ENCODE data around the gene GALNT10. TPM values are rescaled to one million over a fixed set of nuclear protein-coding genes. Genes with fewer than 3 reads are reported as not detected.

The GALNT10 gene
- total RNA-seq, 1 donor from 2014 or later: 30.2 TPM

DNA sequence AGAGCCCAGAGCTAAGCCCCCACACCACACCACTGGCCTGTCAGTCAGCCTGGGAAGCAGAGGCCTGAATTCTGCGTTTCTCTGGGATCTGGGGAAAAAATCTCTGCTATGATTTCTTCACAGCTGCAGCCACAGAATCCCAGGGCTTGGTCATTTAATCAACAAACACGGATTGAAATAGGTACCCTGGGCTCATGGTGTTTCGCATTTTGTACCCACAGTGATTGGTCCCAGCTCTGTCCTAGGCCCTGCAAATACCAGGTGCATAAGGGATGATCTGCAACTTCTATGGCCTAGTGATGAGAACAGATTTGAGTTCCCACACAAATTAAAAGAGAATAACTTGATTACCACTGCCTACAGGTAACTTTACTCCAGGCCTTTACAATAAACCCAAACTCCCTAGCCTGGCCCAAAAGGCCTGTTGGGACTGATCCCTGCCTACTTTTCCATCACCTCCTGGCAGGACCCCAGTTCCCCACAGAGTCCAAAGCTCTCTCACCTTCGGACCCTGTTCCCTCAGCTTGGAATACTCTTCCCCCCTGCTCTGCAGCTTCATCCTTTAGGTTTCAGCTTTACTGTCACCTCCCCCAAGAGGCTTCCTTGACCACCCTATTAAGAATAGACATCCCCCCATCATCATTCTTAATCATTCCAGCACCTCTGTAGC is 240.6 kb downstream of the GALNT10 start:
- no peak for DNase-seq (ENCODE audit: low read depth in 2 of 2)

DNA sequence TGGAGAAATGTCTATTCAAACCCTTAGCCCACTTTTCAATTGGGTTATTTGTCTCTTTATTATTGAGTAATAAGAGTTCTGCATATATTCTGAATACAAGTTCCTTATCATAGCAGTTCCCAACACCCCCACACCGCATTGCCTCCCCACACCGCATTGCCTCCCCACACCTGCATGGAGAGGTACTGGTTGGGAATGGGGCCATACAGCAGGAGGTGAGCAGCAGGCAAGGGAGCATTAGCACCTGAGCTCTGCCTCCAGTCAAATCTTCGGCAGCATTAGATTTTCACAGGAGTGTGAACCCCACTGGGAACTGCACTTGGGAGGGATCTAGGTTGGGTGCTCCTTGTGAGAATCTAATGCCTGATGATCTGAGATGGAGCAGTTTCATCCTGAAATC is 244.7 kb downstream of the GALNT10 start:
- DNase-seq (ENCODE audit: low read depth in 2 of 2): no peak

DNA sequence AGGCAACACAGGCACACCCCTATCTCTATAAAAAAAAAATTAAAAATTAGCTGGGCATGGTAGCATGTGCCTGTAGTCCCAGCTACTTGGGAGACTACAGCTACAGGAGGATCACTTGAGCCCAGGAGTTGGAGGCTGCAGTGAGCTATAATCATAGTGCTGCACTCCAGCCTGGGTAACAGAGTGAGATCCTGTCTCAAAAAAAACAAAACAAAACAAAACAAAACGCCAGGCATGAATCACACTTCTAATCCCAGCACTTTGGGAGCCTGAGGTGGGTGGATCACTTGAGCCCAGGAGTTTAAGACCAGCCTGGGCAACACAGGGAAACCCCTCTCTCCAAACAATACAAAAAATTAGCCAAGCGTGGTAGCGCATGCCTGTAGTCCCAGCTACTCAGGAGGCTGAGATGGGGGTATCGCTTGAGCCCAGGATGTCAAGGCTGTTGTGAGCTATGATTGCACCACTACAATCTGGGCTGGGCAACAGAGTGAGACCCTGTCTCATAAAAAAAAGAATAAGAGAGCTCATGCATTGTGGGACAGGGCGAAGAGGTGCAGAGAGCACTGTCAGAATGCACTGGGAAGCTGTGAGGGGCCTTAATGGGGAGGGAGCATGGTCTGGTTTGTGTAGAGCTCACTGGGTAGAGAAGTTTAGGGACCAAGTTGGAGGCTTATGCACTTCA is 246.9 kb downstream of the GALNT10 start:
- DNase-seq (ENCODE audit: low read depth in 2 of 2): no peak

DNA sequence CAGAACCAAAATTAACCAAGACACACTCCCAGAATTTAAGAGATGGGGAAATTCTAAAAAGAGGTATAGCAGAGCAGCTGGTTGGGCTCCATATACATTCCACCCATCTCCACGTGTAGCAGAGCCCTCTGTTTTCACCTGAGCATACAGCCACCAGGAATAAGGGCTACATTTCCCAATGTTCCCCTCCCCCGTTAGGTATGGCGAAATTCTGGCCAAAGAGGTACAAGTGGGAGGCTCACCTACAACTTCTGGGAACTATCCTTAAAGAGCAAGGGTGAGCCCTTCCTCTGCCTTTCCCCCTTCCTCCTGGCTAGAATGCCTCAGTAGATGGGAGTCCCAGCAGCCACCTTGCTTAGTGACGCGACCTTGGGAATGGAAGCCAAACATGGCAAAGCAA is 250.0 kb downstream of the GALNT10 start:
- DNase-seq (ENCODE audit: low read depth in 2 of 2): no peak

DNA sequence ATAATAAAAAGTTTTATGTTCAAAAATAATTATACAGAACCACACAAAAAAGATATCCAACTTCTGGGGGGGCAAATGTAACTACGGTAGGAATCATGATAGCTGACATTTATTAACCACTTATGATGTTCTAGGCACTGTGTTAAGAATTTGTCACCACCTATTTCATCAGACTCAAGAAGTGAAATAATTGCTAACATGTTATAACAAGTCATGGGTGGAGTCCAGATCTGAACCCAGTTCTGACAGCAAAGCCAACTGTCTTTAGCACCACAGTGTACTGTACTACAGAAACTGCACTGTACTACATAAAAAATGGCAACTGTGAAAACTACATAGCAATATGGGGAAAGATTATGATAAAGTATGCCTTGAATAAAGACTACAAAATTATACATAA is 252.3 kb downstream of the GALNT10 start:
- DNase-seq (ENCODE audit: low read depth in 2 of 2): no peak

DNA sequence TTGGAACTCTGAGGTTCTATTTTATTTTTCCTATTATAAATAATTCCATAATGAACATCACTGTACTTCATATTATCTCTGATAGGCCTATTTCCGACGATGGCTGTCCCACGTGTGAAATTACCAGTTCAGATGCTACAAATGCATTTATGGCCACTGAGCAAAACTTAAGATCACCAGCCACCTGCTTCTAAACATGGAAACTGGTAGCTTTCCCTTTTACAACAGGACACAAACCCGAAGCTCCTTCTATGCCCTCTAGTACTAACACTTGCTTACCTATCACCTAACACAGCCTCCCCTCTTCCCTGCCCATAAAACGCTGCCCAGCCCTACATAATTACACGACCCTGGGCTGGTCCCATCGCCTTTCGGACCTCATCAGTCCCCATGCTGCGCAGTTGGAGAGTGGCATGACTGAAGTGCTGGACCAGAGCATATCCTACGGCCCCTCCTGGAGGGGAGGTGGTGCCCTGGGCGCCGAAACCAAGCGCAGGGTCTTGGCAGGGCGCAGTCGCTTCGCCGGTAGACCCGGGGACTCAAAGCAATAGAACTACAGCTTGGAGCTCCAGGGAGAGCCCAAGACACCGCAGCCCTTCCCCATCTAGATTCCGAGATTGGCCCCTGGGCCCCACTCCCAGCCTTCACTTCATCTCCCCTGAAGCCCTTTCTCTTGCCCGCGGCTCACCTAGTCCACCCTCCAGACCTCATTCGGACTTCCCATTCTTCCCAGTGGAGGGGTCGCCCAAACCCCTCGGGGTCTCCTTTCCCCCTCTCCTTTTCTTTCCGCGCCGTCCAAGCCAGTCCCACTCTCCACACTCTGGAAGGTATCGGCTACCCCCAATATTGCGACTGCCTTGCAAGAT is 254.3 kb downstream of the GALNT10 start:
- peak; percentile 24 to 28 for DNase-seq (ENCODE audit: low read depth in 2 of 2)

DNA sequence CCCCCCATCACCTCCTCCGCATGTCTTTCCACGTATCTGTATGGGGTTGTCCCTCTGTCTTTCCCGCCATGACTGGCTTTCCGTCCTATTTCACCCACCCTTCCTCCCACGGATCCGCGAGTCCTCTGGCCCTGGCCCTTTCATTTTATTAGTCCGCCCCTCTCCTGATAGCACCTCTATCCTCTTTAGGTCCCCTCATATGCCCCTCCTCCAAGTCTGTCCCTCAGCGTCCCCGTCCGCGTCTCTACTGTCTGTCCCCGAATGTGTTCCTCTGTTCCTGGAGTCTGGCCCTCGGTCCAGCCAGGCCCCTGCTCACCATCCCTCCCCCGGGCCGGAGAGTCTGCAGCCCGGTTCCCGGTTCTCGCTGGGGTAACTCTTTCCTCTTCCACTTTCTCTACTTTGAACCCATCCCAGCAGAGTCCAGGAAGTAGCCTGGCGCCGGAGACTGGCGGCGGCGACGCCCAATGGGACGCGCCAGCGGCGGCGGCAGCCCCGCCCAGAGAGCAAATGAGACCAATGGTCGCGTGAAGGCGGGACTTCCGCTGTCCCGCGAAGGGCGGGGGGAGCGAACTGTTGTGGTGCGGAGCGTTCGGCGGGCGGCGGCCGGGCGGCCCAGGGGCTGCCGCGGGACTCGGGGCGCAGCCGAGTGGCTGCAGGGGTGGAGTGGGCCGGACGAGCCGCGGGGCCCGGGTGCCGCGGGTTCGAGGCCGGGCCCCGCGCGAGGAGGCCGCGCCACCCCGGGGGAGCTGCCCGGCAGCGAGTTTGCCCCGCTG is 255.1 kb downstream of the GALNT10 start, which contains the start of gene SAP30L:
SAP30L (plus strand) TSS at position 576 of the 773 bp plus-strand sequence. CDS start 608 bp downstream, outside the sequence.
- DNase-seq (ENCODE audit: low read depth in 2 of 2): peak; percentile 94

DNA sequence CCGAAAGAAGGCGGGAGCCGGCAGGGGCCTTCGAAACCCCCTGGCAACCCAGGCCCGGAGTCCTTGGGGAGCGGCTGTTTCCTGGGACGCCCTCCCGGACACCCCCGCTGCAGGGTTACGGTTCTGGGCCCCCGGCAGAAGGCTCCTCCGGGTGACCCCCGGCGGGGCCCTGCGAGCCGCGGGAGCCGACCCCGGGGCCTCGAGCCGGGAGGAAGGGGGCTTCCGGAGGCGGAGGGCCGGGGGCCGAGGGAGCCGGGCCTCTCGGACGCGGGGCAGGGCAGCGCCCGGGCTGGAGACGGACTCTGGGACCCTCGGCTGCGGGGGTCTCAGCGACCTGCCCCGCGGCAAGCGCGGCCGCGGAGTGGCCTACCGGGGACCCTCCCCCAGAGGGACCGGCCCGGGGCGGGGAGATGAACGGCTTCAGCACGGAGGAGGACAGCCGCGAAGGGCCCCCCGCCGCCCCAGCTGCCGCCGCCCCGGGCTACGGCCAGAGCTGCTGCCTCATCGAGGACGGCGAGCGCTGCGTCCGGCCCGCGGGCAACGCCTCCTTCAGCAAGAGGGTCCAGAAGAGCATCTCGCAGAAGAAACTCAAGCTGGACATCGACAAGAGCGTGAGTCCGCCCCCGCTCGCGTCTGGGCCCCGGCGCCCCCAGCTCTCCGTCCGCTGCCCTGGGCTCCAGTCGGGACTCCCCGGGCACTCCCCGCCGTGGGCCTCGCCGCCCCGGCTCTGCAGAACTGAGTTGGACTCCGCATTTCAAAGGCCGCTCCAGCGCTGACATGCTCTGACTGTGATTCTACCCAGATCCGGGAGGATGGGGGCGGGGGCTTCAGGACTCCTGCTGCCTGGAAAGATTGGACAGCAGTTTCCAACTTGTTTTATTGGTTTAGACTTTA is 255.9 kb downstream of the GALNT10 start:
- peak; percentile 75 to 78 for DNase-seq (ENCODE audit: low read depth in 2 of 2)

DNA sequence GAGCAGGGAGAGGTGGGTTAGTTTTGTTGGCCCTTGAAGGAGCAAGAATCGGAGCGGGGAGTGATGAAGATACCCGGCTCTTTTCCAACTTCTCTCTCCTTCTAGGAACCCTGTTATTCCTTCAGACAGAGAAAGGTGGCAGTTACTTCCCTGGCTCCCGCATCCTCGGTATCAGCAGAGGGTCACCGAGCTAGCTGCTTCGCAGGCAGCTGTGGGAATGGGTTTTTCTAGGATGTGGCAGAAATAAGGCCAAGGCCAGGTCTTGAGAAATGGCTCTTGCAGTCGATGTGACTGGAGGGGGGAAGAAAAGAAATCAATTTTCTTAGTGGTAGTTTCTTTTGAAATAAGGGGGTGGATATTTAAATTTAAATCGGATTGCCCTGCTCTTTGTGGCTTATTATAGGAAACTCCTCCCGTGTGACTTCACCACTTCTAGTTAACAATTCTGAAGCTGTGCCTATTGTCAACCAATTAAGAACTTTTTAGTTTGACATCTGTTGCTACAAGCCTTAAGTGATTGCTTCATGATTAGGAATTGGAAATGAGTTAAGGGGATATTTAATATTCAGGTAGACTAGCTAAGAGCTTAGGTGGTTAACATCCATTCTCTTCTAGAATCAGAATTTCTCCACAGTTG is 256.7 kb downstream of the GALNT10 start:
- no peak for DNase-seq (ENCODE audit: low read depth in 2 of 2)

DNA sequence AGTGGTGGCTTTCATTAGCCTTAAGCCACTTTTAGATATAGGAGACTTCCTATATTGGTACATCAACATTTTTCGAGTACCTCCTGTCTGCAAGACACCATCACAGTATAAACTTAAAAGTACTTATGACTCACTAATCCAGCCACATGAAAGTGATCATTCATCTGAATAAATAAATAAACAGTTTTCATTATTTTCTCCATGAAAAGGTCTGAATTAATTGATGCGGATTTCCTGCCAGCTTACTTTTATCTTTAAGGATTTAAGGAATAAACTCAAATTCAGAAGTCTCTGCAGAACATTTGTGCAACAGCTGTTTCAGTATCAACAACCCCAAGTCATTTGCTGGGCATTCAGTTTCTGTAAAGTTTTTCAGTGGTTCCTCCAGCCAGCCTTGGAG is 259.3 kb downstream of the GALNT10 start:
- DNase-seq (ENCODE audit: low read depth in 2 of 2): no peak

DNA sequence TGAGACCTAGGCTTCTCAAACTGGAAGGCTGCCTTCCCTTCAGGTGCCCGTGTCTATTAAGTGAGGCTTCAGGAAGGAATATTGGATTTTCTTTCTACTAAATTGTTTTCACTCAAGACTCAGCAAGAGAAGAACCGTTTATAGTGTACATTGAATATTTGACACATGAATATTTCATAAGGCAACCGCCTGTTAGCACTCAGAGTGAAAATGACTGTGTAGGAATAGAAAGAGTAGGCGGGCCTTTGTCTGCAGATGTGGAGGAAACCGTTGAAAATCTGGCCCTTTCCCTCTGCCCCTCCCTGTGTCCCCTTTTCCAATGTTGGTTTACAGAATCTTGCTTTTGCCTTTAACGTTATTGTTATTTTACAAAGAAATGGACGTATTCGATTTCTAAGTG is 261.4 kb downstream of the GALNT10 start:
- DNase-seq (ENCODE audit: low read depth in 2 of 2): no peak

DNA sequence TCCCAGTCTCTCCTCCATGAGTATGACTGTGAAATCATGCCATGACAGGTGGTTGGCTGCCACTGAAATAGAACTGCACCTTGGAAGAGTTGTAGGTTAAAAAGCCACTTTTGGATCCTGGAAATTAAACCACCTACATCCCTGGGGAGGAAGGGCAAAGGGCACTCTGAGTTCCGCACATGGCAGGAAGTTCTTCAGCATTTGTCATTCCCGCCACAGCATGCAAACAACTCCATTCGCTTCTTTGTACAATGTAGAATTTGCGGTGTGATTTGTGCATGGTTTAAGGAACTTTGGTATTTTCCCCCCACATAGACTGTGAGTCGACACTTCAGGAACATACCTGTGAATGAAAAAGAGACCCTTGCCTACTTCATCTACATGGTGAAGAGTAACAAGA is 265.1 kb downstream of the GALNT10 start:
- DNase-seq (ENCODE audit: low read depth in 2 of 2): no peak

DNA sequence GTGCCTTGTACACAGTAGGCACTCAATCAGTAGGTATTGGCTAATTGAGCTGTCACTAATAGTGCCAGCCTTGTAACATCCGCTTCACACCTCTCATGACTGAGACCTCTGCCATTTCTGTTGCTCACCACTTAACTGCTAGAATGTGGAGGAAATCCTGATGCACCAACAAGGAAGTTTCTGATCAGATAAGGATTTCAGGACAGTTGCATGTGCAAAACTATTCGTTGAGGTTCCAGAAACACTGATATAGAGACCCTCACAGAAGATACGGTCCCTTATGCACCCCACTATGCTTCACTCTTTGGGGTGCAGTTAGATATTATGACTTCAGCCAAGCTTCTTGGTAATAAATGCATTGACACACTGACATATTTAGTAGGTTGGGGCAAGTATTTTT is 266.0 kb downstream of the GALNT10 start:
- no peak for DNase-seq (ENCODE audit: low read depth in 2 of 2)

DNA sequence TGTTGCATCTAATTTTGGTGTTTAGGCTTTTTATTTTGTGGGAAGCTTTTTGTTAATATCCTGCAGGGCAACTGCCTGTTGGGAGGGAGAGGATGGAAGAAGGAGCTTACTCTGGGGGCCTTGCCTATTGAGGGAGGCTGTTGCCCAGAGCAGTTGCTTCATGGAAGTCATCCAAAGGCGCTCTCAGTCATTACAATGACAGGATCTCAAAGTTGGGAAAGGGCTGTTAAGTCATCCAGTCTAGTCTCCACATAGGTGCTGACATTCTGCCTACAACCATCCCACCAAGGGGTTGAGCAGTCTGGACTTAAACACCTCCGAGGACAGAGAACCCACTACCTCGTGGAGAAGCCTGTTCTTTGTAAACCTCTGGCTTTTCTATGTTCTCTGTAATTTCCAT is 268.5 kb downstream of the GALNT10 start:
- no peak for DNase-seq (ENCODE audit: low read depth in 2 of 2)

DNA sequence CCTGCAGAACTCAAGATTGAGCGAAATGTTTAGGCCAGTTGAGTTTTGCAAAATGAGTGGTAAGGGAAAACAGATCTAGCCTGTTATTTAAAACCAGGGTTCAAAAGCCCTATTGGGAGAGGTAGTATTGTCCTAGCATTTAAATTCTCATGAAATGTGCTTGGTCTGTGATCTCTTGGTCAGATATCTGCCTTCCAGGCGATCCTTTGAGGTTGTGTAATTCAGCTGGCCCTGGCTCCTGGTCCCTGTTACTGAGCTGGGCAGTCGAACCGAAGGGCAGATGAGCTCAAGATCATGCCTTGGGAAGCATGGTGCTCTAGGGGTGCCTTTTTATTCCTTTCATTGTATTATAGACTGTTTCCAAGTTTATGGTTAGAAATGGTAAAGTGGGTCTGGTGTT is 269.6 kb downstream of the GALNT10 start:
- DNase-seq (ENCODE audit: low read depth in 2 of 2): no peak

DNA sequence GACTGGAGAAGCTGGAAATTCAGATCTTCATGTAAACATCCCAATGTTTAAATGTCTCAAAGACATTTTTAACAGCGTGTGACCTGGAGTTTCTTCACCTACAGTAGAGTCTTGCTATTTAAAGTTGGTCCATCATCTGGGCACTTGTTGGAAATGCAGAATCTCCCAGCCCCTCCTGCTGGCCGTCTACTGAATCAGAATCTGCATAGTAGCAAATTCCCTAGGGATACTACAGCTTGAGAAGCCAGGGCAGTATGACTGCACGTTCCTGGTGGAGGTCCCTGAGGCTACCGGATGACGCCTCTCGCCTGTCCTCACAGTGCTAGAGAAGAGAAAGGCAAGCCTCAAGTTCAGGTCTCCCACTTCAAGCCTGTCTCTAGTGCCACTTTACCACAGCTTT is 271.0 kb downstream of the GALNT10 start:
- no peak for DNase-seq (ENCODE audit: low read depth in 2 of 2)

DNA sequence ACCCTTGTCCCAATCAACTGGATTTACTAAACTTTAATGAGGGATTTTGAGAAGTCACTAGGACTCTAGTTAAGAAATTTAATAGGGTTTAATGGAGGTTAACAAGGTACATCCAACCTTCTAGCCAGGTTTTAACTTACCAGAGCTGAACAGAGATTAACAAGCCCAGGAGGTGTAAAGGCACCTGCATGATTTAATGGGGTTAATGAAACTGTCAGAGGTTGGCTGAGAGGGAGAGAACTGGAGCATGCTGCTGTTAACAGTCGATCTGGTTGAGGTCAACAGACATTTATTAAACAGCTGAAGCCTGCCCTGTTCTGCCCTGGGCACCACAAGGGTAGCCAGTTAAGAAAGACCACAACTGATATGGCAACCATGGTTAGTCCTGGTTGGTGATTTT is 273.9 kb downstream of the GALNT10 start:
- DNase-seq (ENCODE audit: low read depth in 2 of 2): no peak

DNA sequence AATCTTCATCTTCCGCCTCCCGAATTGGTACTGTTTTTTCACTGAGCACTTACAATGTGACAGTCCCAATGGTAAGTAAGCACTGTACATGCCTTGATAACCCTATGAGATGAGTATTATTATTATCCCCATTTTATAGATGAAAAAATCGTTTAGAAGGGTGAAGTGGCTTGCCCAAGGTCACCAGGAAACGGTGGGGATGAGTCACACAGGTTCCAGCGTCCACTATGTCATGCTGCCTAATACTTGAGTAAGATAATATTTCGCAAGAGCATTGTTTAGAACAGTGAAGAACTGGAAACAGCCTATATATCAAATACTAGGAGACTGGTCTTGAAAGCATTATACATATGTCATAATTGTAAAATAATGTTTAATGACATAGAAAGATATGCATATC is 274.6 kb downstream of the GALNT10 start:
- peak; percentile 26 to 86 for DNase-seq (ENCODE audit: low read depth in 2 of 2)

DNA sequence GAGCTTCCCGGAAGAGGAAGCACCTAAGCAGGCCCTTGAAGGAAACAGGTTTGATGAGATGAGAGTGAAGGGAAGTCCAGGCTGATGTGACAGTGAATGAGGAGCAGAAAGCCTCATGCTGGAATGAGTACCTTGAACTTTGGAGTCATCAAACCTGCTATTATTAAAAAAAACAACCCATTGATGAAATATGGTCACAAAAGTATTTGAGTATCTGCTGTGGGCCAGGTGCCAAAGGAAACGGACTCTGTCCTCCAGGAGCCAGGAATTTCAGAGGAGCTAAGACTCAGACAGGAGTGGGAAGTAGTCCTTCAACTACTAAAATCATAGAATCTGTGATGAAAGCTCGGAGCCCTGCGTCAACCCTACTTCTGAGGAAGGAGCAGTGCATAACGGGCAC is 275.6 kb downstream of the GALNT10 start:
- no peak for DNase-seq (ENCODE audit: low read depth in 2 of 2)

DNA sequence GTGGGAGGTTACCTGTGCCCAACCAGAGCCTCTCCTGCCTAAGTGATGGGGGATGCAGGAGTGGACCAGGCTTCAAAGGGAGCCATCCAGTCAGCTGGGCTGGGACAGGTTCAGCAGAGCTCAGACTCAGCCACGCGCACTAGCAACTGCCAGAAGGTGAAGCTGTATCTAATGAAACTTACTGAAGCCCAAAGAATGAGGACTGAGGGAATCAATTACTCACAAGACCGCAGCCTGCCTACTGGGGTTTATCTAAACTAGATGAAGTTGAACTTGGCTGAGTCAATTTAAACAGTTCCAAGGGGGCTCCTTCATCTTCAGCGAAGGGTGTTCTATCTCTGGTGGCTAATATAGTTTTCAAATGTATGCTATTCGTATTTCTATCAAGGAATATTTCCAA is 276.1 kb downstream of the GALNT10 start:
- no peak for DNase-seq (ENCODE audit: low read depth in 2 of 2)

Measured in lung microvascular endothelial cell (primary cell).